Natural killer cell (primary cell): Measurements from ENCODE around the gene CCDC187. TPM values are rescaled to one million over a fixed set of nuclear protein-coding genes. Genes with fewer than 3 reads are reported as not detected.

ENCODE experiments used
- ATAC-seq, 3 donors: fragments of 150-1000 bp in 2 of 3; fragments of 200-7000 bp in 1 of 3; cut with Tn5 transposase; 1 replicate in 1 of 3; 2 replicates in 2 of 3; pipeline ENCODE4 v1.10.0; 2021; ENCODE audit warnings: mild to moderate bottlenecking in 2 of 3, moderate library complexity in 2 of 3
- DNase-seq, 2 donors: peaks; one replicate each; pipeline versions ENCODE4 v3.0.0 to v3.0.0-alpha.2; 2013 to 2021; ENCODE audit warnings: mixed read lengths in 1 of 2
- H3K27ac ChIP-seq: one replicate; pipeline ENCODE4 v1.5.1; 2013; ENCODE audit warnings: mild to moderate bottlenecking, low read length
- H3K27me3 ChIP-seq: one replicate; pipeline ENCODE4 v1.6.1; 2013; ENCODE audit warnings: low read length; ENCODE audit not compliant: control insufficient read depth, insufficient read depth
- H3K36me3 ChIP-seq: one replicate; pipeline ENCODE4 v1.6.1; 2013; ENCODE audit warnings: low read length; ENCODE audit not compliant: control insufficient read depth, insufficient read depth
- H3K4me1 ChIP-seq: one replicate; pipeline ENCODE4 v1.6.1; 2013; ENCODE audit warnings: low read length; ENCODE audit not compliant: control insufficient read depth, insufficient read depth
- H3K4me3 ChIP-seq: one replicate; pipeline ENCODE4 v1.5.1; 2013; ENCODE audit warnings: low read length
- H3K9me3 ChIP-seq: one replicate; pipeline ENCODE4 v1.6.1; 2013; ENCODE audit warnings: low read length; ENCODE audit not compliant: control insufficient read depth, insufficient read depth
- H3K27ac Mint-ChIP-seq, 2 donors: one replicate each; pipeline ENCODE4 v1.8.0; 2022; ENCODE audit warnings: mild to moderate bottlenecking in 2 of 2, mixed read lengths in 2 of 2, moderate library complexity in 1 of 2
- H3K27me3 Mint-ChIP-seq, 2 donors: one replicate each; pipeline ENCODE4 v1.8.0; 2022; ENCODE audit warnings: low read depth in 2 of 2, mixed read lengths in 2 of 2
- H3K36me3 Mint-ChIP-seq: one replicate; pipeline ENCODE4 v1.8.0; 2022; ENCODE audit warnings: mixed read lengths
- H3K4me1 Mint-ChIP-seq, 2 donors: one replicate each; pipeline ENCODE4 v1.8.0; 2022; ENCODE audit warnings: mixed read lengths in 2 of 2
- H3K4me3 Mint-ChIP-seq: one replicate; pipeline ENCODE4 v1.8.0; 2022; ENCODE audit warnings: mild to moderate bottlenecking, moderate library complexity, mixed read lengths
- H3K9me3 Mint-ChIP-seq, 2 donors: one replicate each; pipeline ENCODE4 v1.8.0; 2022; ENCODE audit warnings: mixed read lengths in 2 of 2
- CTCF ChIP-seq: fragments of 200-600 bp; IDR thresholded peaks from one replicate; pipeline ENCODE4 v1.8.0; 2022; ENCODE audit warnings: antibody characterized with exemption
- WGBS: methylation state at CpG from one replicate; pipeline ENCODE4 v1.1.7; 2013; ENCODE audit warnings: missing lambda C conversion rate; ENCODE audit not compliant: insufficient coverage; 5-methylcytosine and 5-hydroxymethylcytosine counted together
- intact Hi-C: fragments of 100-400 bp; cut with micrococcal nuclease; formaldehyde crosslinking; loops from one replicate; pipeline ENCODE4 v1.14.2; 2022
- total RNA-seq, 4 donors: library from RNA; stranded (reverse); fragments of 120-200 nt in 1 of 4; gene quantifications; one replicate each; pipeline versions ENCODE4 v1.2.3 to v1.2.4, GENCODE V29; 2013 to 2022

The CCDC187 gene
- total RNA-seq, 3 donors from 2014 or later (not counting 1 experiment from before 2014, with no cell fraction given): 0.18 TPM; not detected in 2

GRCh38 chr9:136261686-136262430, 42.0 kb downstream of the CCDC187 start:
- ATAC-seq (no peak), DNase-seq (no peak)
- Mint-ChIP-seq H3K27me3 (no peaks in the 10 kb centered on the region), H3K27ac (no peak overlapping the region), H3K36me3 (no peaks in the 10 kb centered on the region), H3K4me1 (no peaks in the 10 kb centered on the region), H3K9me3 (no peaks in the 10 kb centered on the region), H3K4me3 (no peak overlapping the region)
- intact Hi-C loops: no loop called here
- H3K9me3 ChIP-seq: no peaks in the 10 kb centered on the region
- 92% methylated on average over 28 of the region's 28 CpGs for WGBS
- no peaks in the 10 kb centered on the region for H3K36me3 ChIP-seq
- H3K4me3 ChIP-seq: no peak overlapping the region
- no peak overlapping the region for H3K27ac ChIP-seq
- TF ChIP-seq CTCF: no peak
- H3K4me1 ChIP-seq: peaks cover 4% of the 10 kb centered on the region
- no peaks in the 10 kb centered on the region for H3K27me3 ChIP-seq

GRCh38 chr9:136260936-136261472, 42.9 kb downstream of the CCDC187 start:
- no peaks in the 10 kb centered on the region for H3K4me1 Mint-ChIP-seq
- no peak overlapping the region for H3K27ac Mint-ChIP-seq
- intact Hi-C loops: no loop called here
- ATAC-seq: no peak
- no peaks in the 10 kb centered on the region for H3K9me3 Mint-ChIP-seq
- H3K27me3 ChIP-seq: no peaks in the 10 kb centered on the region
- DNase-seq: no peak
- H3K4me3 Mint-ChIP-seq: no peak overlapping the region
- H3K36me3 Mint-ChIP-seq: no peaks in the 10 kb centered on the region
- 83% methylated on average over 20 of the region's 20 CpGs for WGBS
- H3K4me3 ChIP-seq: no peak overlapping the region
- no peak overlapping the region for H3K27ac ChIP-seq
- H3K36me3 ChIP-seq: no peaks in the 10 kb centered on the region
- no peak for TF ChIP-seq CTCF
- no peaks in the 10 kb centered on the region for H3K9me3 ChIP-seq
- H3K27me3 Mint-ChIP-seq: no peaks in the 10 kb centered on the region
- H3K4me1 ChIP-seq: no peaks in the 10 kb centered on the region

GRCh38 chr9:136260521-136260920, 43.4 kb downstream of the CCDC187 start:
- Mint-ChIP-seq H3K36me3 (no peaks in the 10 kb centered on the region), H3K4me3 (no peak overlapping the region), H3K27ac (no peak overlapping the region), H3K4me1 (no peaks in the 10 kb centered on the region), H3K27me3 (no peaks in the 10 kb centered on the region), H3K9me3 (no peaks in the 10 kb centered on the region)
- Histone ChIP-seq H3K36me3 (no peaks in the 10 kb centered on the region), H3K27me3 (no peaks in the 10 kb centered on the region), H3K4me3 (no peak overlapping the region), H3K9me3 (no peaks in the 10 kb centered on the region), H3K27ac (no peak overlapping the region), H3K4me1 (no peaks in the 10 kb centered on the region)
- intact Hi-C loops: no loop called here
- no peak for TF ChIP-seq CTCF
- WGBS: 85% methylated on average over 10 of the region's 10 CpGs
- DNase-seq: no peak
- ATAC-seq: no peak
